IMR-90 (cell line): ENCODE measurements around the gene RPAP2. TPM values are rescaled to one million over a fixed set of nuclear protein-coding genes. Genes with fewer than 3 reads are reported as not detected.

ENCODE experiments used
- ATAC-seq: fragments of 200-7000 bp; cut with Tn5 transposase; 2 replicates; pipeline ENCODE4 v1.9.1; 2020; ENCODE audit warnings: low read depth, mild to moderate bottlenecking, moderate library complexity
- BruUV-seq: library from RNA; stranded (reverse); fragments of 400-500 nt; replicated peaks from 2 replicates; lab custom pipeline; 2021; lab: Mats Ljungman, UMichigan
- CTCF ChIA-PET: fragments of 300-600 bp; formaldehyde crosslinking; extraction: SDS; loops from one replicate; lab custom pipeline; 2021; ENCODE audit warnings: antibody characterized with exemption; lab: Yijun Ruan, JAX
- POLR2A ChIA-PET: fragments of 300-600 bp; sonication (Branson Sonifier 250); formaldehyde crosslinking; loops from one replicate; lab custom pipeline; 2022; ENCODE audit warnings: antibody characterized with exemption; ENCODE audit not compliant: unreplicated experiment; lab: Charles Lee
- DNase-seq: peaks from one replicate; pipeline ENCODE4 v3.0.0; 2013
- H2AFZ ChIP-seq: replicated peaks from 2 replicates; pipeline ENCODE3; 2013; ENCODE audit warnings: low read length, mild to moderate bottlenecking; ENCODE audit not compliant: poor library complexity
- H2AK5ac ChIP-seq: 2 replicates; pipeline ENCODE4 v1.6.1; 2013; ENCODE audit warnings: low read depth, low read length, inconsistent platforms
- H2AK9ac ChIP-seq: replicated peaks from 2 replicates; pipeline ENCODE3; 2013; ENCODE audit warnings: mild to moderate bottlenecking, low read depth, low read length, moderate library complexity; ENCODE audit not compliant: poor library complexity
- H2BK120ac ChIP-seq: 2 replicates; pipeline ENCODE4 v1.6.1; 2013; ENCODE audit warnings: low read depth, low read length, inconsistent platforms
- H2BK15ac ChIP-seq: 3 replicates; pipeline ENCODE4 v1.6.1; 2013; ENCODE audit warnings: low read depth, low read length, inconsistent platforms
- H2BK20ac ChIP-seq: 2 replicates; pipeline ENCODE4 v1.6.1; 2013; ENCODE audit warnings: low read depth, mild to moderate bottlenecking, inconsistent platforms, low read length, moderate library complexity
- H2BK5ac ChIP-seq: 2 replicates; pipeline ENCODE4 v1.6.1; 2013; ENCODE audit warnings: mild to moderate bottlenecking, low read depth, low read length, inconsistent platforms; ENCODE audit not compliant: poor library complexity, severe bottlenecking
- H3K14ac ChIP-seq: replicated peaks from 2 replicates; pipeline ENCODE4 v1.6.1; 2013; ENCODE audit warnings: low read depth, low read length, inconsistent platforms
- H3K18ac ChIP-seq: 2 replicates; pipeline ENCODE4 v1.6.1; 2013; ENCODE audit warnings: low read depth, low read length, control low read depth
- H3K23ac ChIP-seq: 2 replicates; pipeline ENCODE4 v1.6.1; 2013; ENCODE audit warnings: low read depth, low read length, inconsistent platforms
- H3K27ac ChIP-seq: 2 replicates; pipeline ENCODE4 v1.5.1; 2013; ENCODE audit warnings: mild to moderate bottlenecking, control low read depth, low read length; ENCODE audit not compliant: insufficient read depth
- H3K27me3 ChIP-seq: 2 replicates; pipeline ENCODE4 v1.6.1; 2013; ENCODE audit warnings: low read length; ENCODE audit not compliant: control insufficient read depth, insufficient read depth
- H3K36me3 ChIP-seq: 2 replicates; pipeline ENCODE4 v1.6.1; 2013; ENCODE audit warnings: low read length, mixed read lengths; ENCODE audit not compliant: control insufficient read depth, insufficient read depth
- H3K4ac ChIP-seq: 2 replicates; pipeline ENCODE4 v1.6.1; 2013; ENCODE audit warnings: low read depth, low read length, inconsistent platforms
- H3K4me1 ChIP-seq: 2 replicates; pipeline ENCODE4 v1.6.1; 2013; ENCODE audit warnings: low read length, mixed read lengths; ENCODE audit not compliant: control insufficient read depth, insufficient read depth
- H3K4me2 ChIP-seq: 2 replicates; pipeline ENCODE4 v1.6.1; 2013; ENCODE audit warnings: low read depth, mild to moderate bottlenecking, control low read depth, low read length, moderate library complexity
- H3K4me3 ChIP-seq: 2 replicates; pipeline ENCODE4 v1.5.1; 2013; ENCODE audit warnings: low read depth, mild to moderate bottlenecking, control low read depth, low read length, moderate library complexity; ENCODE audit not compliant: insufficient read depth
- H3K56ac ChIP-seq: 2 replicates; pipeline ENCODE4 v1.6.1; 2013; ENCODE audit warnings: low read length, inconsistent platforms; ENCODE audit not compliant: insufficient read depth; ENCODE audit errors: extremely low read depth
- H3K79me1 ChIP-seq, 2 experiments: 2 replicates each; pipeline ENCODE4 v1.6.1; 2013; ENCODE audit warnings: low read length in 2 of 2, inconsistent platforms in 1 of 2, low read depth in 1 of 2
- H3K9ac ChIP-seq: 2 replicates; pipeline ENCODE4 v1.6.1; 2013; ENCODE audit warnings: low read depth, low read length, control low read depth
- H3K9me1 ChIP-seq: 2 replicates; pipeline ENCODE4 v1.6.1; 2013; ENCODE audit warnings: low read length, inconsistent platforms; ENCODE audit not compliant: insufficient read depth
- H3K9me3 ChIP-seq: 2 replicates; pipeline ENCODE4 v1.6.1; 2013; ENCODE audit warnings: low read length; ENCODE audit not compliant: control insufficient read depth, insufficient read depth
- H4K20me1 ChIP-seq: 2 replicates; pipeline ENCODE4 v1.6.1; 2013; ENCODE audit warnings: low read length, inconsistent platforms; ENCODE audit not compliant: insufficient read depth
- H4K5ac ChIP-seq: 2 replicates; pipeline ENCODE4 v1.6.1; 2013; ENCODE audit warnings: mild to moderate bottlenecking, low read depth, low read length, control low read depth
- H4K8ac ChIP-seq, 2 experiments: 2 replicates each; pipeline ENCODE4 v1.6.1; 2013; ENCODE audit warnings: low read depth in 2 of 2, low read length in 2 of 2, control low read depth in 1 of 2, inconsistent platforms in 1 of 2
- H4K91ac ChIP-seq: 2 replicates; pipeline ENCODE4 v1.6.1; 2013; ENCODE audit warnings: low read depth, low read length, inconsistent platforms; ENCODE audit not compliant: insufficient read depth
- CHD1 ChIP-seq: IDR thresholded peaks from 2 replicates; pipeline ENCODE4 v1.6.1; 2012; ENCODE audit warnings: low read depth, low read length, improper control_type of control experiment
- ELK1 ChIP-seq: fragments of 150-350 bp; IDR thresholded peaks from 2 replicates; pipeline ENCODE4 v1.6.1; 2016; ENCODE audit warnings: low read depth, mild to moderate bottlenecking, low read length, moderate library complexity, borderline replicate concordance
- FOS ChIP-seq: fragments of 150-350 bp; IDR thresholded peaks from 2 replicates; pipeline ENCODE4 v1.6.1; 2016; ENCODE audit warnings: low read depth, low read length
- MAFK ChIP-seq: IDR thresholded peaks from 2 replicates; pipeline ENCODE4 v1.6.1; 2012; ENCODE audit warnings: low read depth, low read length, improper control_type of control experiment
- MAZ ChIP-seq: IDR thresholded peaks from 2 replicates; pipeline ENCODE4 v1.6.1; 2012; ENCODE audit warnings: low read depth, mild to moderate bottlenecking, low read length, improper control_type of control experiment, moderate library complexity, borderline replicate concordance
- SMC3 ChIP-seq: fragments of 150-350 bp; IDR thresholded peaks from 2 replicates; pipeline ENCODE4 v1.6.1; 2016; ENCODE audit warnings: low read depth, mild to moderate bottlenecking, antibody characterized with exemption, low read length, moderate library complexity
- WGBS, 2 experiments: methylation state at CpG; one replicate each; pipeline versions ENCODE4 v1.1.5 to v1.1.7; 2013; ENCODE audit warnings: missing lambda C conversion rate in 2 of 2; ENCODE audit not compliant: insufficient read length in 1 of 2; ENCODE audit errors: extremely low coverage in 2 of 2; 5-methylcytosine and 5-hydroxymethylcytosine counted together
- dilution Hi-C: fragments of 300-500 bp; cut with HindIII; formaldehyde crosslinking; loops from one replicate; pipeline ENCODE4 v1.14.3; 2018; ENCODE audit warnings: low sequenced_read_pairs; ENCODE audit not compliant: unreplicated experiment
- in situ Hi-C: fragments of 300-500 bp; cut with MboI; formaldehyde crosslinking; loops from 3 replicates; pipeline ENCODE4 v1.14.3; 2019; ENCODE audit warnings: low sequenced_read_pairs, inconsistent platforms, mixed read lengths
- intact Hi-C: fragments of 100-400 bp; cut with micrococcal nuclease; formaldehyde crosslinking; loops from 2 replicates; pipeline ENCODE4 v1.10.0; 2022
- polyA plus RNA-seq, 3 experiments: library from polyadenylated mRNA; depleted of rRNA; stranded (reverse); fragments of >200 nt; gene quantifications; 2 replicates each; pipeline ENCODE4 v1.2.3, GENCODE V29; 2012; ENCODE audit warnings: low replicate concordance in 1 of 3
- total RNA-seq: library from RNA; depleted of rRNA; stranded (reverse); fragments of >200 nt; gene quantifications from 2 replicates; pipeline ENCODE4 v1.2.3, GENCODE V29; 2012

The RPAP2 gene
- total and polyA plus RNA-seq, 2 of the 4 experiments (the other 2 are of a cell fraction) = 7.1 to 13.6 TPM

GRCh38 chr1:92329347-92330129 is 30.7 kb downstream of the RPAP2 start:
- Histone ChIP-seq H2BK20ac (no peak overlapping the region), H3K9ac (no peak overlapping the region), H3K27me3 (no peaks in the 10 kb centered on the region), H3K9me3 (peaks cover 7% of the 10 kb centered on the region), H4K20me1 (no peaks in the 10 kb centered on the region; the same call in 1 of the 2 replicates), H3K4me1 (no peaks in the 10 kb centered on the region), H3K27ac (no peak overlapping the region), H3K4me2 (no peak overlapping the region), H2BK15ac (no peak overlapping the region), H3K23ac (no peak overlapping the region), H2AK9ac (no peak overlapping the region), H2BK120ac (no peak overlapping the region), H3K36me3 (peaks cover 13% of the 10 kb centered on the region), H4K8ac (no peak overlapping the region), H2BK5ac (no peak overlapping the region), H2AK5ac (no peak overlapping the region; the same call in 1 of the 2 replicates), H3K4me3 (no peak overlapping the region), H3K56ac (no peak overlapping the region), H4K5ac (no peak overlapping the region), H3K79me1 (peaks cover 3 to 15% of the 10 kb centered on the region in 2 experiments; a peak in 1 of 4 replicates), H2AFZ (no peak overlapping the region), H3K9me1 (no peaks in the 10 kb centered on the region), H4K91ac (no peak overlapping the region), H3K14ac (no peak overlapping the region; the same call in 1 of the 2 replicates), H3K4ac (no peak overlapping the region), H3K18ac (no peak overlapping the region)
- DNase-seq = peak; percentile 67
- intact Hi-C loops (no loop called here), in situ Hi-C loops (no loop called here), dilution Hi-C loops (no loop called here)
- no peak for ATAC-seq
- ChIA-PET CTCF (interaction anchor here (0.8 kb wide), 1 partner anchor 19 kb away, joined by 3 read pairs; no protein-coding TSS in a partner anchor), POLR2A (no interaction called here)
- WGBS, 2 experiments = 80% methylated on average over 1 of the region's 6 CpGs; no CpG with 5 or more reads in 1 of the 2 experiments
- TF ChIP-seq SMC3 = no peak
- no peak for TF ChIP-seq FOS
- no peak for TF ChIP-seq CHD1
- no peak for TF ChIP-seq ELK1
- TF ChIP-seq MAFK = no peak
- no peak for TF ChIP-seq MAZ
- BruUV-seq = no TSS peak
